Motor neuron (in vitro differentiated cells): ENCODE results near the gene PPP2R2C. TPM values are rescaled to one million over a fixed set of nuclear protein-coding genes. Genes with fewer than 3 reads are reported as not detected.

Experiments used
- ATAC-seq, 8 experiments: fragments of 200-7000 bp; cut with Tn5 transposase; replicated peaks in 6 of 8; 2 replicates each; pipeline ENCODE4 v1.8.0; 2021; ENCODE audit warnings: mild to moderate bottlenecking in 8 of 8, moderate library complexity in 8 of 8
- H3K27ac ChIP-seq, 2 donors: fragments of 250-450 bp; sonication (Bioruptor Pico); 2 replicates each; pipeline ENCODE4 v1.9.0; 2021; ENCODE audit warnings: antibody characterized with exemption in 2 of 2, mild to moderate bottlenecking in 2 of 2, moderate library complexity in 1 of 2
- H3K4me1 ChIP-seq, 2 donors: fragments of 250-450 bp; sonication (Bioruptor Pico); replicated peaks in 1 of 2; 2 replicates each; pipeline ENCODE4 v1.6.1; 2021; ENCODE audit warnings: antibody characterized with exemption in 2 of 2, mild to moderate bottlenecking in 2 of 2, moderate library complexity in 1 of 2
- H3K4me3 ChIP-seq, 5 donors: fragments of 250-450 bp; sonication (Bioruptor Pico); 2 replicates each; pipeline ENCODE4 v1.9.0; 2021; ENCODE audit warnings: antibody characterized with exemption in 5 of 5, mild to moderate bottlenecking in 5 of 5, moderate library complexity in 4 of 5
- WGBS, 10 experiments: fragments of 450-650 bp; shearing (Covaris generic); methylation state at CpG; one replicate each; pipeline ENCODE4 v1.0.0; 2022; 5-methylcytosine and 5-hydroxymethylcytosine counted together
- in situ Hi-C, 9 experiments: fragments of 400-800 bp; cut with MboI; loops; one replicate each; pipeline ENCODE4 v1.15.0; 2021; ENCODE audit warnings: low sequenced_read_pairs in 9 of 9, low pct_unique_long_range_greater_than_20kb in 2 of 9; ENCODE audit not compliant: unreplicated experiment in 9 of 9
- total RNA-seq, 8 experiments: library from RNA; unstranded; fragments of 300-600 nt; gene quantifications; 2 replicates each; pipeline versions ENCODE4 v1.2.3 to v1.2.4, GENCODE V29; 2022

The PPP2R2C gene
- total RNA-seq, 8 experiments from 2014 or later, result 0.24 to 32.4 (median 4.9) TPM

DNA sequence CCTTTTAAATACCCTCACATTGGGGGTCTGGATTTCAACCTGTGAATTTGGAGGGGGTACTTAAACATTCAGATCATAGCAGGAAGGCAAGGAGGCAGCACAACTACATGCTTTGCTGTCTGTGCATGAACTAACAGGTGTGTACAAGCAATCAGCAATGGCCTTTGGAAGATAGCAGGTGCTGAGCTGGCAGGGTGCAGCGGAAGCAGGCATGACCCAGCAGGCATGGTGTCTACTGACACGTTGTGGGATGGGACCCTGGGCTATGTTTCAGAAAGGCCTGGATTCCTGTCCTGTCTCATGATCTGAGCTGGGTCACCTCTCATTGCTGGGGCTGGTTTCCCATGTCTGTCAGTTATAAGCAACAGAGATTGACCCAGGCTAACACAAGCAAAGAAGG is 13.9 kb downstream of the PPP2R2C start:
- Histone ChIP-seq H3K4me1 (peaks cover 17 to 34% of the 10 kb centered on the region in 2 donors), H3K27ac (no peak overlapping the region), H3K4me3 (no peak overlapping the region)
- ATAC-seq, result no peak
- in situ Hi-C loops, result no loop called here
- WGBS, 10 experiments, result 5 to 67% (median 40%) methylated on average over 1 to 2 of the region's 2 CpGs; no CpG with 5 or more reads in 6 of the 10 experiments

GRCh38 chr4:6456450-6456849 is 16.0 kb downstream of the PPP2R2C start:
- 27 to 57% (median 35%) methylated on average over 3 to 9 of the region's 11 CpGs; no CpG with 5 or more reads in 3 of the 10 experiments for WGBS, 10 experiments
- Histone ChIP-seq H3K4me1 (peaks cover 23 to 46% of the 10 kb centered on the region in 2 donors), H3K4me3 (no peak overlapping the region), H3K27ac (peak overlapping the region; percentile 9 to 63)
- peak in 5 of 8 experiments; percentile 88 to 97 (median 95) for ATAC-seq
- in situ Hi-C loops, result no loop called here

- 11 to 100% (median 83%) methylated on average over 1 to 6 of the region's 13 CpGs; no CpG with 5 or more reads in 1 of the 10 experiments for WGBS, 10 experiments
- no peak overlapping the region for H3K27ac ChIP-seq
Observed at GRCh38 chr4:6454112-6454910, 18.1 kb downstream of the PPP2R2C start.

GRCh38 chr4:6453688-6453990 is 18.8 kb downstream of the PPP2R2C start:
- no peak overlapping the region for H3K4me3 ChIP-seq
- no peak for ATAC-seq
- 69 to 71% methylated on average over 3 to 6 of the region's 8 CpGs; no CpG with 5 or more reads in 8 of the 10 experiments for WGBS, 10 experiments
- in situ Hi-C loops, result no loop called here
- H3K4me1 ChIP-seq, result peaks cover 33 to 64% of the 10 kb centered on the region in 2 donors
- no peak overlapping the region for H3K27ac ChIP-seq

More at GRCh38 chr4:6454112-6454910, 18.1 kb downstream of the PPP2R2C start:
- Histone ChIP-seq H3K4me1 (peaks cover 28 to 57% of the 10 kb centered on the region in 2 donors), H3K4me3 (no peak overlapping the region)
- no peak for ATAC-seq
- in situ Hi-C loops, result no loop called here

DNA sequence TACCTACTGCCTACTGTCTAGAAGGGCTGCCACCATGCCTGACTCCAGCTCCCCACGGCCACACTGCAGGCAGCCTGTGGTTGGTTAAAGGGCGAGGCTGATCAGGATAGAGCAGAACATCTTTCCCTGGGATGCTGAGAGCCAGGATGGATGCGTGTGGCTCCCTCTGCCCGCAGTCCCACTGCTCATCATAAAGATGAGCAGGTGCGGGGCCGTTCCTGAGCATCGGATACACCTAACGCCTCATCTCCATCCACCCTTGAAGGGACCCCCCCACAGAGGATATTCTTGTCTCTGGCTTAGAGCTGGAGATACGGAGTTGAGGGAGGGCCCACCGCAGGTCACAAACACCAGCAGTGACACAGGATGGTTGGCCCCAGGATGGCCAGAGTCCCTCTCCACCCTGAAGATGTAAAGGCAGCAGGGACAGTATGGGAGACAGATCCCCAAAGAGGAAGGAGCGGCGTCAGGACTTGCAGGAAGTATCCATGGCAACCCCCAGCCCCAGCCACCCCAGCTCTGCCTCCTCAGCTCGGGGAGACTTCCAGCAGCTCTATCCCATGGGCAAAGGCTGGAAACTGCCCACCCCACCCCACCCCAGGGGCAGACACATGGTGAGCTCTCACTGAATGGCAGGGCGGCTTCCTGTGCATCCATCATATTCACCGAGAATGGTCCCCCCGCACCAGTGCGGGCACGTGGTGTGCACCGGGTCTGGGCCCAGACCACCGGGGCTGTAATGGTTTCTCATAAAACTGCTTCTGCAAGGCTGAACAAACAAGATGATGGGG is 19.3 kb downstream of the PPP2R2C start:
- Histone ChIP-seq H3K4me3 (no peak overlapping the region), H3K27ac (no peak overlapping the region), H3K4me1 (peaks cover 39 to 70% of the 10 kb centered on the region in 2 donors)
- in situ Hi-C loops, result no loop called here
- 0 to 100% (median 80%) methylated on average over 1 to 9 of the region's 20 CpGs; no CpG with 5 or more reads in 3 of the 10 experiments for WGBS, 10 experiments
- peak in 1 of 8 experiments; percentile 6 for ATAC-seq

DNA sequence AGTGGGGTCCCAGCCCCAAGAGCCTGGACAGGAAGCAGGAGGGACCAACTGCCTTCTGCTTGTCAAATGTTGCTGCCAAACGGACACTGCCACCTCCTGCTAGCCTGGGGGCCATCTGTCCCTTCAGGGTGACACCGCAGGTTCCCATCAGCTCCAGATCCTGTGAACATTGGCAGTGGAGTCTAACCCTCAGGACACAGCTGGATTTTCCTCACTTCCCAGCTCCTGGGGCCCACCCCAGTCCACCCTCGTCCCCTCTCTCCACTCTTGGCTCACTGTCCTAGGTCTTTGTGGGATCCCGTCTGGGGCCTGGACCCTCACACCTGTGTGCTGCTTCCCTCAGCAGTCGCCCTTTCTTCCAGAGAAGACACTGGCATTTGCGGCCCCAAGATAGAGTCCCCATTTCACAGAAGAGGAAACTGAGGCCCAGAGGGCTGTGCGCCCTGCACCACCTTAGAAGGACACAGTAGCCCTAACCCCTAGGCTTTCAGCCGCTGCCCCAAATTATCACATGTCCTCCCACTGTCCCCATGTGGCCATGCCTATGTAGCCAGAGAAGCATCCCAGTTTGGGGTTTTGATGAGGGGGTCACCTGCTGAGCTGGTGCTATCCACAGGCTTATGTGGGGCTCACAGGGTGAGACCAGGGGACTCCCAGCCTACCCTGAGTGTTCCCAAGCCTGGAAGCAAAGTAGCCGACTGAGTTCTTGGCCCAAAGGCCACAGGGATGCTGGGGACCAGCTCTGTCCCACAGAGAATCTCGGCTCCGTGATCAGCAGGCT is 20.1 kb downstream of the PPP2R2C start:
- 69 to 97% (median 91%) methylated on average over 2 to 8 of the region's 11 CpGs; no CpG with 5 or more reads in 4 of the 10 experiments for WGBS, 10 experiments
- no peak for ATAC-seq
- in situ Hi-C loops, result no loop called here

GRCh38 chr4:6451309-6451708 is 21.1 kb downstream of the PPP2R2C start:
- 43 to 80% (median 66%) methylated on average over 1 to 2 of the region's 6 CpGs; no CpG with 5 or more reads in 6 of the 10 experiments for WGBS, 10 experiments
- Histone ChIP-seq H3K4me3 (no peak overlapping the region), H3K4me1 (peaks cover 51 to 80% of the 10 kb centered on the region in 2 donors), H3K27ac (no peak overlapping the region)
- in situ Hi-C loops, result no loop called here
- no peak for ATAC-seq

More for the DNA sequence above, 20.1 kb downstream of the PPP2R2C start:
- Histone ChIP-seq H3K4me3 (no peak overlapping the region), H3K4me1 (peaks cover 47 to 77% of the 10 kb centered on the region in 2 donors), H3K27ac (no peak overlapping the region)

DNA sequence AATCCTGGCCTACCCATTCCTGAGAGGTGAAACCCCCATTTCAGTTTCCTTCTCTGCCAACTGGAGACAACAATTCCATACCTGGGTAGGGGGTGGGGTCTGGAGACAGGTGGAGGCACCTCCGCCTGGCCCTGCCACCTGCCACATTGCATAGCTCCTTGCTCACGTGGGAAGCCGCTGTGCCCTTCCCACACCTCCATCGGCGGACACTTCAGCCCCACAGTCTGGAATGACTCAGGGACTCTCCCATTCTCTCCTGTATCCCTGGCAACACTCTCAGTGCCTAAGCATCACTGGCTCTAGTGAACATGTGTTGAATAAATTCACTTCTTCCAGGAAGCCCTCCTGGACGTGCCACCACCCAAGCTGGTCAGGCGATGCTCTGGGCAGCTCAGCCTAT is 21.7 kb downstream of the PPP2R2C start:
- no peak overlapping the region for H3K27ac ChIP-seq
- H3K4me3 ChIP-seq, result no peak overlapping the region
- WGBS, 10 experiments, result 33 to 100% (median 79%) methylated on average over 1 to 4 of the region's 7 CpGs; no CpG with 5 or more reads in 6 of the 10 experiments
- peak in 3 of 8 experiments; percentile 14 to 24 (median 16) for ATAC-seq
- peaks cover 55 to 80% of the 10 kb centered on the region in 2 donors for H3K4me1 ChIP-seq
- in situ Hi-C loops, result no loop called here

DNA sequence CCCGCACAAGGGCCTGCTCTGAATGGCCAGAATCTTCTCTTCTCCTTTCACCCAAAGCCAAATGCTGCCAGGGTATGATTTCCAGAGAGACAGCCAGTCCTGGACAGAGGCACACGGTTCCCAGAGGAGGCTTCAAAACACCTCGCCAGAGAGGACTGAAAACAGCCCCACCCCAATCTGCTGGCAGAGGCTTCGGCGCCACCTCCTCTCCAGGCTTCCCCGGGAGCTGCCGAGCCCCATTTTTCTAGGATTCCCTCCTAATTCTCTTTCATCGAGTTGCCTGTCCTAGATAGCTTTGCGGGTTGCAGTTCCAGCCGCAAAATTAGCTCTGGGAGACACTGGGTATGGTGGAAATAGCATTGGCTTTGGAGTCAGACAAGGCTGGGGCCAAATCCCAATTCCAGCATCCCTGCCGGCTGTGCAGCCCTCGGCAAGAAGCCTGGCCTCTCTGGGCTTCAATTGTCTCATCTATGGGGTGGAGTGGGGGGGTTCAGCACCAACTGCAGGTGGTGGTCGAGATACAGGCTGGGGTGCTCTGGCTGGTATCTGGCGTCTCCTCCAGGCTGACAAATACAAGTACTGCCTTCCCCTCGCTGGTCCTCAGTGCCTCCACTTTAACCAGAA is 22.6 kb downstream of the PPP2R2C start:
- H3K4me3 ChIP-seq, result no peak overlapping the region
- H3K4me1 ChIP-seq, result peaks cover 57 to 71% of the 10 kb centered on the region in 2 donors
- in situ Hi-C loops, result no loop called here
- H3K27ac ChIP-seq, result no peak overlapping the region
- 36 to 100% (median 93%) methylated on average over 1 to 8 of the region's 15 CpGs; no CpG with 5 or more reads in 5 of the 10 experiments for WGBS, 10 experiments
- ATAC-seq, result peak in 2 of 8 experiments; percentile 59 to 67

DNA sequence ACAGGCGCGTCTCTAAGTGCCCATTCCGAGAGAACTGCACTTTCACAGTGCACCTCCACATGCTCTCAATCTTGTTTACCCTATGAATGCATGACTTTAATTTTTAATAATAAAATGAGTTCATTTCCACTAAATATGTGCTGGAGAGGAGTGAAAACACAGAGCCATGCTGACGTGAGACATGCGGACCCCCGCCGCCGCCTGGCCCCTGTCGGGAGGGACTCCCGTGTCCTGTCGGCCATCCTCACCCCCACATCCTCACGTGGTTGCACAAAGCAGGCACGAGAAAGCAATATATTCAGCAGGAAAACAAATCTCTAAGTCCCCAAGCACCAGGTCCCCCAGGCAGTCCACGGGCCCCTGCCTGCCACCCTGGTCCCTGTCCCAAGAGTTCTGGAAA is 23.1 kb downstream of the PPP2R2C start:
- Histone ChIP-seq H3K4me1 (peaks cover 57 to 66% of the 10 kb centered on the region in 2 donors), H3K4me3 (no peak overlapping the region), H3K27ac (no peak overlapping the region)
- ATAC-seq, result no peak
- in situ Hi-C loops, result no loop called here
- WGBS, 10 experiments, result 40 to 93% (median 80%) methylated on average over 1 to 10 of the region's 14 CpGs; no CpG with 5 or more reads in 5 of the 10 experiments

- H3K4me3 ChIP-seq, result no peak overlapping the region
- ATAC-seq, result no peak
- peaks cover 57 to 60% of the 10 kb centered on the region in 2 donors for H3K4me1 ChIP-seq
- 55 to 100% (median 84%) methylated on average over 1 to 7 of the region's 21 CpGs; no CpG with 5 or more reads in 6 of the 10 experiments for WGBS, 10 experiments
- peak overlapping the region in 1 of 2 donors; percentile 25 for H3K27ac ChIP-seq
- in situ Hi-C loops, result no loop called here
Observed at GRCh38 chr4:6448476-6449170, 23.8 kb downstream of the PPP2R2C start.
